Chondrocyte (in vitro differentiated cells): ENCODE results near the gene GIT2. TPM values are rescaled to one million over a fixed set of nuclear protein-coding genes. Genes with fewer than 3 reads are reported as not detected.

Source experiments
- DNase-seq: peaks from one replicate; pipeline ENCODE4 v3.0.0; 2021; ENCODE audit warnings: mixed read lengths, low spot score
- H3K27ac Mint-ChIP-seq: one replicate; pipeline ENCODE4 v1.8.0; 2021; ENCODE audit warnings: mild to moderate bottlenecking, moderate library complexity, mixed read lengths; ENCODE audit not compliant: unreplicated experiment
- H3K27me3 Mint-ChIP-seq: 2 replicates; pipeline ENCODE4 v1.8.0; 2021; ENCODE audit warnings: low read depth, mixed read lengths
- H3K36me3 Mint-ChIP-seq: 2 replicates; pipeline ENCODE4 v1.8.0; 2021; ENCODE audit warnings: low read depth, mixed read lengths
- H3K4me1 Mint-ChIP-seq: 2 replicates; pipeline ENCODE4 v1.8.0; 2021; ENCODE audit warnings: low read depth, mild to moderate bottlenecking, mixed read lengths
- H3K4me3 Mint-ChIP-seq: one replicate; pipeline ENCODE4 v1.8.0; 2021; ENCODE audit warnings: mild to moderate bottlenecking, moderate library complexity, mixed read lengths; ENCODE audit not compliant: unreplicated experiment
- H3K9me3 Mint-ChIP-seq: 2 replicates; pipeline ENCODE4 v1.8.0; 2021; ENCODE audit warnings: low read depth, mixed read lengths
- CTCF ChIP-seq: fragments of 200-600 bp; sonication (generic); IDR thresholded peaks from 2 replicates; pipeline ENCODE4 v1.5.0; 2021; ENCODE audit warnings: antibody characterized with exemption, mild to moderate bottlenecking, moderate library complexity
- total RNA-seq: library from RNA; stranded (reverse); gene quantifications from 3 replicates; pipeline ENCODE4 v1.2.1, GENCODE V29; 2021

Gene GIT2
- total RNA-seq, 1 donor from 2014 or later, result 38.1 TPM

- no peaks in the 10 kb centered on the region for H3K9me3 Mint-ChIP-seq
- no peak for TF ChIP-seq CTCF
- no peaks in the 10 kb centered on the region for H3K27me3 Mint-ChIP-seq
- no peak for DNase-seq
- H3K4me1 Mint-ChIP-seq, result peaks cover 24% of the 10 kb centered on the region
- H3K4me3 Mint-ChIP-seq, result no peak overlapping the region
- H3K36me3 Mint-ChIP-seq, result peaks cover 17% of the 10 kb centered on the region
- H3K27ac Mint-ChIP-seq, result peak overlapping the region; percentile 54
Observed at GRCh38 chr12:110024051-110024450, 27.9 kb upstream of the GIT2 start.

- DNase-seq, result no peak
- no peak for TF ChIP-seq CTCF
- Mint-ChIP-seq H3K4me3 (no peak overlapping the region), H3K4me1 (peaks cover 24% of the 10 kb centered on the region), H3K27ac (peak overlapping the region; percentile 13), H3K9me3 (no peaks in the 10 kb centered on the region), H3K27me3 (no peaks in the 10 kb centered on the region), H3K36me3 (peaks cover 19% of the 10 kb centered on the region)
Observed at GRCh38 chr12:110023059-110023980, 27.2 kb upstream of the GIT2 start.

GRCh38 chr12:110020956-110021355 is 24.8 kb upstream of the GIT2 start:
- peaks cover 24% of the 10 kb centered on the region for H3K4me1 Mint-ChIP-seq
- no peak for DNase-seq
- no peaks in the 10 kb centered on the region for H3K9me3 Mint-ChIP-seq
- H3K27ac Mint-ChIP-seq, result no peak overlapping the region
- no peak overlapping the region for H3K4me3 Mint-ChIP-seq
- TF ChIP-seq CTCF, result no peak
- peaks cover 14% of the 10 kb centered on the region for H3K36me3 Mint-ChIP-seq
- H3K27me3 Mint-ChIP-seq, result no peaks in the 10 kb centered on the region

- no peak for TF ChIP-seq CTCF
- Mint-ChIP-seq H3K27ac (no peak overlapping the region), H3K9me3 (no peaks in the 10 kb centered on the region)
Observed at GRCh38 chr12:110015132-110015531, 19.0 kb upstream of the GIT2 start.

GRCh38 chr12:110012659-110013058 is 16.5 kb upstream of the GIT2 start:
- no peak for DNase-seq
- Mint-ChIP-seq H3K36me3 (peaks cover 8% of the 10 kb centered on the region), H3K9me3 (no peaks in the 10 kb centered on the region), H3K4me1 (no peaks in the 10 kb centered on the region), H3K27me3 (no peaks in the 10 kb centered on the region), H3K27ac (no peak overlapping the region), H3K4me3 (no peak overlapping the region)
- TF ChIP-seq CTCF, result no peak

More at GRCh38 chr12:110015132-110015531, 19.0 kb upstream of the GIT2 start:
- no peaks in the 10 kb centered on the region for H3K27me3 Mint-ChIP-seq
- H3K36me3 Mint-ChIP-seq, result peaks cover 20% of the 10 kb centered on the region
- no peaks in the 10 kb centered on the region for H3K4me1 Mint-ChIP-seq
- no peak overlapping the region for H3K4me3 Mint-ChIP-seq
- DNase-seq, result no peak
